Mesodermal cell (in vitro differentiated cells): ENCODE results near the gene RASGRF2.

ENCODE experiments used
- H3K27ac ChIP-seq: 2 replicates; pipeline ENCODE4 v1.7.0; 2013; ENCODE audit warnings: mild to moderate bottlenecking, low read depth, low read length, moderate library complexity; ENCODE audit not compliant: severe bottlenecking
- H3K36me3 ChIP-seq: 2 replicates; pipeline ENCODE4 v1.7.1; 2013; ENCODE audit warnings: mild to moderate bottlenecking, low read length, moderate library complexity; ENCODE audit not compliant: control insufficient read depth, insufficient read depth
- H3K4me1 ChIP-seq: one replicate; pipeline ENCODE4 v1.7.1; 2013; ENCODE audit warnings: mild to moderate bottlenecking, low read length; ENCODE audit not compliant: insufficient read depth, control insufficient read depth, poor library complexity, severe bottlenecking
- H3K4me3 ChIP-seq: 2 replicates; pipeline ENCODE4 v1.7.0; 2013; ENCODE audit warnings: low read length, control low read depth, mild to moderate bottlenecking; ENCODE audit not compliant: insufficient read depth, poor library complexity, severe bottlenecking; ENCODE audit errors: extremely low read depth
- H3K9me3 ChIP-seq: 2 replicates; pipeline ENCODE4 v1.7.1; 2013; ENCODE audit warnings: mild to moderate bottlenecking, low read length, moderate library complexity; ENCODE audit not compliant: control insufficient read depth
- WGBS, 2 experiments: methylation state at CpG; one replicate each; pipeline ENCODE4 v1.1.5; 2013; ENCODE audit warnings: missing lambda C conversion rate in 2 of 2; ENCODE audit not compliant: insufficient coverage in 2 of 2; 5-methylcytosine and 5-hydroxymethylcytosine counted together

The RASGRF2 gene

GRCh38 chr5:80953587-80953986 is 6.6 kb upstream of the RASGRF2 start:
- Histone ChIP-seq H3K4me1 (peaks cover 7% of the 10 kb centered on the region), H3K27ac (no peak overlapping the region), H3K4me3 (no peak overlapping the region), H3K9me3 (no peaks in the 10 kb centered on the region), H3K36me3 (no peaks in the 10 kb centered on the region)
- 94 to 95% methylated on average over 5 of the region's 5 CpGs for WGBS, 2 experiments

GRCh38 chr5:80955082-80955590 is 5.0 kb upstream of the RASGRF2 start:
- Histone ChIP-seq H3K36me3 (no peaks in the 10 kb centered on the region), H3K27ac (no peak overlapping the region), H3K4me1 (peaks cover 7% of the 10 kb centered on the region), H3K9me3 (no peaks in the 10 kb centered on the region), H3K4me3 (no peak overlapping the region)
- WGBS, 2 experiments = 80 to 100% methylated on average over 2 of the region's 2 CpGs

GRCh38 chr5:80956272-80956671 is 3.9 kb upstream of the RASGRF2 start:
- Histone ChIP-seq H3K9me3 (no peaks in the 10 kb centered on the region), H3K4me1 (peaks cover 7% of the 10 kb centered on the region), H3K27ac (no peak overlapping the region), H3K36me3 (no peaks in the 10 kb centered on the region), H3K4me3 (no peak overlapping the region)
- 74 to 80% methylated on average over 3 to 4 of the region's 7 CpGs for WGBS, 2 experiments

- Histone ChIP-seq H3K4me1 (peaks cover 7% of the 10 kb centered on the region), H3K36me3 (no peaks in the 10 kb centered on the region), H3K9me3 (no peaks in the 10 kb centered on the region), H3K27ac (no peak overlapping the region), H3K4me3 (no peak overlapping the region)
- WGBS, 2 experiments = 55 to 65% methylated on average over 2 to 4 of the region's 6 CpGs
These were observed 3.0 kb upstream of the RASGRF2 start for GRCh38 chr5:80957031-80957761.

- Histone ChIP-seq H3K4me1 (peaks cover 7% of the 10 kb centered on the region), H3K4me3 (no peak overlapping the region), H3K9me3 (no peaks in the 10 kb centered on the region), H3K27ac (no peak overlapping the region), H3K36me3 (no peaks in the 10 kb centered on the region)
- no CpG with 5 or more reads among the region's 4 CpGs for WGBS, 2 experiments
These were observed 1.5 kb upstream of the RASGRF2 start for GRCh38 chr5:80958616-80959015.

- H3K4me1 ChIP-seq = peaks cover 9% of the 10 kb centered on the region
- 59 to 71% methylated on average over 5 to 7 of the region's 8 CpGs for WGBS, 2 experiments
- H3K27ac ChIP-seq = no peak overlapping the region
These were observed 1.0 kb upstream of the RASGRF2 start for GRCh38 chr5:80959138-80959537.

GRCh38 chr5:80960531-80961375 is 590 bp downstream of the RASGRF2 start:
- H3K4me1 ChIP-seq = peaks cover 19% of the 10 kb centered on the region
- H3K9me3 ChIP-seq = no peaks in the 10 kb centered on the region
- H3K36me3 ChIP-seq = no peaks in the 10 kb centered on the region
- 0 to 1% methylated on average over 69 to 80 of the region's 84 CpGs for WGBS, 2 experiments
- H3K4me3 ChIP-seq = peak overlapping the region; percentile 50
- H3K27ac ChIP-seq = no peak overlapping the region

More at GRCh38 chr5:80959138-80959537, 1.0 kb upstream of the RASGRF2 start:
- no peak overlapping the region for H3K4me3 ChIP-seq
- H3K36me3 ChIP-seq = no peaks in the 10 kb centered on the region
- no peaks in the 10 kb centered on the region for H3K9me3 ChIP-seq

- Histone ChIP-seq H3K36me3 (no peaks in the 10 kb centered on the region), H3K9me3 (no peaks in the 10 kb centered on the region), H3K4me1 (peaks cover 19% of the 10 kb centered on the region), H3K4me3 (peak overlapping the region; percentile 50), H3K27ac (no peak overlapping the region)
- WGBS, 2 experiments = 31 to 34% methylated on average over 10 to 13 of the region's 18 CpGs
These were observed 1.5 kb downstream of the RASGRF2 start for GRCh38 chr5:80961376-80962281.

- no CpG with 5 or more reads among the region's 2 CpGs for WGBS, 2 experiments
- Histone ChIP-seq H3K36me3 (no peaks in the 10 kb centered on the region), H3K9me3 (no peaks in the 10 kb centered on the region), H3K4me3 (no peak overlapping the region), H3K4me1 (peaks cover 22% of the 10 kb centered on the region), H3K27ac (no peak overlapping the region)
These were observed 2.7 kb downstream of the RASGRF2 start for GRCh38 chr5:80962630-80963520.
